Bronchial epithelial cell (primary cell): ENCODE results near the gene GRK7. TPM values are rescaled to one million over a fixed set of nuclear protein-coding genes. Genes with fewer than 3 reads are reported as not detected.
"Not testable (repeated sequence)": the region's sequence is repeated elsewhere in the genome, so short reads cannot be mapped to it uniquely, and the experiment has no call there.

Experiments
- DNase-seq: peaks from one replicate; pipeline ENCODE4 v3.0.0-alpha.2; 2010; ENCODE audit warnings: low read depth
- FAIRE-seq: peaks from 2 replicates; lab custom pipeline; 2011; peaks lifted over from hg19 to GRCh38; lab: Jason Lieb, UNC
- H3K27me3 ChIP-seq: 2 replicates; pipeline ENCODE4 v1.5.1; 2011; ENCODE audit warnings: low read length; ENCODE audit not compliant: control insufficient read depth, insufficient read depth
- H3K36me3 ChIP-seq: 2 replicates; pipeline ENCODE4 v1.5.1; 2011; ENCODE audit warnings: low read length; ENCODE audit not compliant: control insufficient read depth, insufficient read depth
- H3K4me3 ChIP-seq: 2 replicates; pipeline ENCODE4 v1.5.1; 2011; ENCODE audit warnings: mild to moderate bottlenecking, low read depth, low read length, control low read depth
- CTCF ChIP-seq: IDR thresholded peaks from 2 replicates; pipeline ENCODE4 v1.5.1; 2011; ENCODE audit warnings: mild to moderate bottlenecking, moderate library complexity, low read length, control low read depth, inconsistent platforms; ENCODE audit not compliant: insufficient read depth, severe bottlenecking
- total RNA-seq: library from RNA; depleted of rRNA; stranded (reverse); fragments of >200 nt; gene quantifications from 2 replicates; pipeline ENCODE4 v1.2.1, GENCODE V29; 2014

GRK7 gene
- total RNA-seq, 1 donor from 2014 or later: not detected

GRCh38 chr3:141784096-141784495 lies 20.9 kb downstream of the GRK7 start:
- TF ChIP-seq CTCF: no peak
- no peaks in the 10 kb centered on the region for H3K27me3 ChIP-seq
- DNase-seq: no peak
- H3K36me3 ChIP-seq: no peaks in the 10 kb centered on the region
- FAIRE-seq: no peak
- H3K4me3 ChIP-seq: no peak overlapping the region

- H3K27me3 ChIP-seq: no peaks in the 10 kb centered on the region
- H3K36me3 ChIP-seq: no peaks in the 10 kb centered on the region
- DNase-seq (no peak), FAIRE-seq (no peak)
- no peak for TF ChIP-seq CTCF
- H3K4me3 ChIP-seq: no peak overlapping the region
These were observed 21.3 kb downstream of the GRK7 start for GRCh38 chr3:141784531-141784930.

- FAIRE-seq (no peak), DNase-seq (no peak)
- no peaks in the 10 kb centered on the region for H3K36me3 ChIP-seq
- H3K4me3 ChIP-seq: no peak overlapping the region
- TF ChIP-seq CTCF: no peak
- no peaks in the 10 kb centered on the region for H3K27me3 ChIP-seq
These were observed 24.9 kb downstream of the GRK7 start for GRCh38 chr3:141788149-141788548.

GRCh38 chr3:141788750-141789149 lies 25.5 kb downstream of the GRK7 start:
- H3K4me3 ChIP-seq, H3K27me3 ChIP-seq, DNase-seq, FAIRE-seq, H3K36me3 ChIP-seq: not testable (repeated sequence)

GRCh38 chr3:141789281-141789680 lies 26.1 kb downstream of the GRK7 start:
- H3K27me3 ChIP-seq: no peaks in the 10 kb centered on the region
- TF ChIP-seq CTCF: no peak
- DNase-seq: no peak
- FAIRE-seq: no peak
- H3K4me3 ChIP-seq: no peak overlapping the region
- H3K36me3 ChIP-seq: no peaks in the 10 kb centered on the region

GRCh38 chr3:141790171-141790570 lies 27.0 kb downstream of the GRK7 start:
- Histone ChIP-seq H3K36me3 (no peaks in the 10 kb centered on the region), H3K4me3 (no peak overlapping the region), H3K27me3 (no peaks in the 10 kb centered on the region)
- FAIRE-seq (no peak), DNase-seq (no peak)
- TF ChIP-seq CTCF: no peak
